ENCODE results near the gene TMEM184A.

- TF ChIP-seq, protein P1, sequence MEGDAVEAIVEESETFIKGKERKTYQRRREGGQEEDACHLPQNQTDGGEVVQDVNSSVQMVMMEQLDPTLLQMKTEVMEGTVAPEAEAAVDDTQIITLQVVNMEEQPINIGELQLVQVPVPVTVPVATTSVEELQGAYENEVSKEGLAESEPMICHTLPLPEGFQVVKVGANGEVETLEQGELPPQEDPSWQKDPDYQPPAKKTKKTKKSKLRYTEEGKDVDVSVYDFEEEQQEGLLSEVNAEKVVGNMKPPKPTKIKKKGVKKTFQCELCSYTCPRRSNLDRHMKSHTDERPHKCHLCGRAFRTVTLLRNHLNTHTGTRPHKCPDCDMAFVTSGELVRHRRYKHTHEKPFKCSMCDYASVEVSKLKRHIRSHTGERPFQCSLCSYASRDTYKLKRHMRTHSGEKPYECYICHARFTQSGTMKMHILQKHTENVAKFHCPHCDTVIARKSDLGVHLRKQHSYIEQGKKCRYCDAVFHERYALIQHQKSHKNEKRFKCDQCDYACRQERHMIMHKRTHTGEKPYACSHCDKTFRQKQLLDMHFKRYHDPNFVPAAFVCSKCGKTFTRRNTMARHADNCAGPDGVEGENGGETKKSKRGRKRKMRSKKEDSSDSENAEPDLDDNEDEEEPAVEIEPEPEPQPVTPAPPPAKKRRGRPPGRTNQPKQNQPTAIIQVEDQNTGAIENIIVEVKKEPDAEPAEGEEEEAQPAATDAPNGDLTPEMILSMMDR (IDR thresholded peaks at IDR 0.05 in 4 of 5, conservative IDR thresholded peaks at IDR 0.05 in 1 of 5): no peak
- no peak for TF ChIP-seq POLR2A (IDR thresholded peaks at IDR 0.05)
Measured at GRCh38 chr7:1523208-1523607, 32.8 kb downstream of the TMEM184A start.
